Neutrophil (primary cell): Measurements from ENCODE around the gene CGNL1.

Experiments used
- H3K27ac ChIP-seq: fragments of 200-600 bp; sonication (generic); 2 replicates; pipeline ENCODE4 v1.5.1; 2016; ENCODE audit warnings: mild to moderate bottlenecking, moderate library complexity
- H3K27me3 ChIP-seq: fragments of 200-600 bp; sonication (generic); 2 replicates; pipeline ENCODE4 v1.6.0; 2016; ENCODE audit warnings: mild to moderate bottlenecking
- H3K36me3 ChIP-seq: fragments of 200-600 bp; sonication (generic); 2 replicates; pipeline ENCODE4 v1.5.1; 2017
- H3K4me1 ChIP-seq, 2 experiments: fragments of 200-600 bp in 1 of 2; sonication (generic) in 1 of 2; 1 replicate in 1 of 2; 2 replicates in 1 of 2; pipeline versions ENCODE4 v1.5.1 to v1.6.1; 2013 to 2016; ENCODE audit warnings: low read depth in 1 of 2, low read length in 1 of 2, mild to moderate bottlenecking in 1 of 2, moderate library complexity in 1 of 2; ENCODE audit not compliant: control insufficient read depth in 1 of 2, insufficient read depth in 1 of 2
- H3K4me3 ChIP-seq, 2 experiments: fragments of 200-600 bp in 1 of 2; sonication (generic) in 1 of 2; 1 replicate in 1 of 2; 2 replicates in 1 of 2; pipeline ENCODE4 v1.5.1; 2013 to 2016; ENCODE audit warnings: low read depth in 1 of 2, low read length in 1 of 2, mild to moderate bottlenecking in 1 of 2, moderate library complexity in 1 of 2
- H3K9me3 ChIP-seq: fragments of 200-600 bp; sonication (generic); 2 replicates; pipeline ENCODE4 v1.5.1; 2016
- TF ChIP-seq, protein P1 (sequence below): fragments of 200-600 bp; sonication (generic); IDR thresholded peaks from 2 replicates; pipeline ENCODE4 v1.5.1; 2016; ENCODE audit warnings: antibody characterized with exemption

CGNL1 gene

DNA sequence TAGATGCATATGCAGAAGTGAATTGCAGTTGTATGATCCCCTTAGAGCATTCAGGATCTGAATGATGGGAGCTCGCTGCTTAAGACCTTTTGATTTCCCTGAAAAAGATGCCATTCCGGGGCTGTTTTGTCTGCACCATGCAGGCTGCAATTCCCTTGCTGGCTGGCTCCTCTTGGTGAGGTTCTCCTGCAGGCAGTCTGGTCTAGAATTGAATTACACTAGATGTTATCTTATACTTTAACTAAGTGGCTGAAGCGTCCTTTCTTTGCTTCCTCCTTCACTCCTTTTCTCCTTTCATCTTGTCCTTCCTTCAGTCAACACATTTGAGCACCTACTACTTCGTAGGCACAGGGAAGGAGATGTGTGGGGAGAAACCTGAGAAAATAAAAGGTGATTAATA is 196.8 kb downstream of the CGNL1 start:
- Histone ChIP-seq H3K4me3 (no peak overlapping the region), H3K27me3 (no peaks in the 10 kb centered on the region), H3K4me1 (no peaks in the 10 kb centered on the region), H3K27ac (no peak overlapping the region), H3K9me3 (no peaks in the 10 kb centered on the region), H3K36me3 (no peaks in the 10 kb centered on the region)
- TF ChIP-seq, protein P1, sequence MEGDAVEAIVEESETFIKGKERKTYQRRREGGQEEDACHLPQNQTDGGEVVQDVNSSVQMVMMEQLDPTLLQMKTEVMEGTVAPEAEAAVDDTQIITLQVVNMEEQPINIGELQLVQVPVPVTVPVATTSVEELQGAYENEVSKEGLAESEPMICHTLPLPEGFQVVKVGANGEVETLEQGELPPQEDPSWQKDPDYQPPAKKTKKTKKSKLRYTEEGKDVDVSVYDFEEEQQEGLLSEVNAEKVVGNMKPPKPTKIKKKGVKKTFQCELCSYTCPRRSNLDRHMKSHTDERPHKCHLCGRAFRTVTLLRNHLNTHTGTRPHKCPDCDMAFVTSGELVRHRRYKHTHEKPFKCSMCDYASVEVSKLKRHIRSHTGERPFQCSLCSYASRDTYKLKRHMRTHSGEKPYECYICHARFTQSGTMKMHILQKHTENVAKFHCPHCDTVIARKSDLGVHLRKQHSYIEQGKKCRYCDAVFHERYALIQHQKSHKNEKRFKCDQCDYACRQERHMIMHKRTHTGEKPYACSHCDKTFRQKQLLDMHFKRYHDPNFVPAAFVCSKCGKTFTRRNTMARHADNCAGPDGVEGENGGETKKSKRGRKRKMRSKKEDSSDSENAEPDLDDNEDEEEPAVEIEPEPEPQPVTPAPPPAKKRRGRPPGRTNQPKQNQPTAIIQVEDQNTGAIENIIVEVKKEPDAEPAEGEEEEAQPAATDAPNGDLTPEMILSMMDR = no peak

DNA sequence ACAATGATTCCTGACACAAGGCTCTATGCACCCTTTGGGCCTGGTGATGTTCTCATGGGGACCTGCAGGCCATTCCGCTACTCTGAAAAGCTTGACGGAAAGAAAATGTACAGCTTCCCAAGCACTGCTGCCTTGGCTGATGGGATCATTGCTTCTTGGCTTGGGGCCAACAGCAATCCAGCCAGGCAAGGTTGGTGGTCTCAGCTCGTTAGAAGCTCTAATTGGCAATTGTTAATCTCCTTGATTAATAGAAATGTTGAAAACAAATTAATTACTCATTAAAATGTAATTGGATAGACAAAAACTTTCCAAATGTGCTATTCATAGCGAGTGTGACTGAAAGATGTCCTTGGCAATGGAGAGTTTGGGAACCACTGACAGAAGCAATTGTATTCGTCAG is 199.1 kb downstream of the CGNL1 start:
- Histone ChIP-seq H3K27me3 (peaks cover 13% of the 10 kb centered on the region), H3K4me3 (no peak overlapping the region), H3K4me1 (no peaks in the 10 kb centered on the region), H3K36me3 (no peaks in the 10 kb centered on the region), H3K9me3 (no peaks in the 10 kb centered on the region), H3K27ac (no peak overlapping the region)
- TF ChIP-seq, protein P1 = no peak

DNA sequence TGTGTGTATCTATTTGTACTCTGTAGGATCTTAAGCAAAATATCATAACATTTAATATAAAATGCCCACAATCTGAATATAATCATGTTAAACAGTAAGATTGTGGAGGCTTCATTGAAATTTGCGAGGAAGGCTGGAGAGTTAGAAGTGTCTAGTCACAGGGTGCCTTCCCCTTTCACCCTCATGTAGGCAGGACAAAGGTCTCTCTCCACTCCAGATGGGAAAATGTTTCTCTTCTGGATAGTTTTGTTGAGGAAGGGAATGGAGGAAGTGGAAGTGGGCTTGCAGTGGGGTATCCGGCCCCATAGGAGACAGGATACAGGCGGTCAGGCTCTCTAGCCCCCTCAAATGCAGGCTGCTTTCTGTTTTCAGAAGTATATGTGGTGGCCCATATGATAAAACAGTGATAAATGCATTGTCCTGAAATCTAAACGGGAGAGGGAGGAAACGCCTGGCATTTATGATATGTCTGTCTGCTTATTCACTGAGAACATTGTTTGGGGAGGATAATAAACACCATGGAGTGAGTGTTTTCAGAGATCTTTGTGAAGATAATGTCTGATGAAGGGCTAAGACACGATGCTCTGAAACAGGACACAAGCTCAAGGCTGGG is 202.1 kb downstream of the CGNL1 start:
- H3K4me3 ChIP-seq = no peak overlapping the region
- H3K27me3 ChIP-seq = peaks cover 16% of the 10 kb centered on the region
- TF ChIP-seq, protein P1 = no peak
- H3K36me3 ChIP-seq = no peaks in the 10 kb centered on the region
- no peaks in the 10 kb centered on the region for H3K4me1 ChIP-seq
- H3K9me3 ChIP-seq = no peaks in the 10 kb centered on the region
- H3K27ac ChIP-seq = no peak overlapping the region

DNA sequence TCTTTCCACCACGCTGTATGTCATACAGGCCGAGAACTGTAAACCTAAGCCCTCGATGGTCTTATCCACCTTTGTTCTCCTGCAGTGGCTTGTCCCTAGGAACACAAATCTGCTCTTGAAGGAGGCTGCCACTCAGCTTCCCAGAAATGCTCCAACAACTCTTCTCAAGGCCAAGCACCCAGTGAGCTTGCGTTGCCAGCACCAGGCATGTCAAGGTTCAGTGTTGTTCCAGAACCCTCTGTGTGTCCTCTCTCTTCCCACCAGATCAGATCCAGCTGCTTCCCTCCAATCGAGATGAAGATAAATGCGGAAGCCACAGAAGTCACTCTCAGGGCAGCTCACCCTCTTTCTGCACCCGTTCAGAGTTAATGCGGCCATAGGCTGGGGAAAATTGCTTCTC is 204.1 kb downstream of the CGNL1 start:
- H3K27ac ChIP-seq = no peak overlapping the region
- no peaks in the 10 kb centered on the region for H3K4me1 ChIP-seq
- TF ChIP-seq, protein P1 = no peak
- peaks cover 16% of the 10 kb centered on the region for H3K27me3 ChIP-seq
- no peak overlapping the region for H3K4me3 ChIP-seq
- no peaks in the 10 kb centered on the region for H3K9me3 ChIP-seq
- H3K36me3 ChIP-seq = no peaks in the 10 kb centered on the region

DNA sequence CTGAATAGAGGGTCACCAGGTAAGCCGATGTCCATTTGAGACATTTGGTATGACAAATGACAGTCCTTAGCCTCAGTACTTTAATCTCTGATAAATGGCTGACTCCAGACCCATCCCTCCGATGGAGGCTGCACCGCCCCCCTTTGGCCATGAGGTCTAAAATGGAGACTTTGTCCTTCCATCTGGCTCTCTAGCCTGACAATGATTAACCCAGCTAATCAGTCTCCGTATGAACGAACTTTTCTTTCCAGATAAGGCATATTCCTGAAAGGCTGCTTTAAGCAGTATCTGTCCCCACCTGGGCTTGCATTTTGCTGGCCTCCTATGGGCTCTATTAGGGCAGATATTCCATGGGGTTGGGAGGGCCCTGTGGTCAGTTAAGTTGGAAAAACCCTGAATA is 204.6 kb downstream of the CGNL1 start:
- Histone ChIP-seq H3K27me3 (peaks cover 16% of the 10 kb centered on the region), H3K4me1 (no peaks in the 10 kb centered on the region), H3K36me3 (no peaks in the 10 kb centered on the region), H3K9me3 (no peaks in the 10 kb centered on the region), H3K27ac (no peak overlapping the region), H3K4me3 (no peak overlapping the region)
- TF ChIP-seq, protein P1 = no peak

DNA sequence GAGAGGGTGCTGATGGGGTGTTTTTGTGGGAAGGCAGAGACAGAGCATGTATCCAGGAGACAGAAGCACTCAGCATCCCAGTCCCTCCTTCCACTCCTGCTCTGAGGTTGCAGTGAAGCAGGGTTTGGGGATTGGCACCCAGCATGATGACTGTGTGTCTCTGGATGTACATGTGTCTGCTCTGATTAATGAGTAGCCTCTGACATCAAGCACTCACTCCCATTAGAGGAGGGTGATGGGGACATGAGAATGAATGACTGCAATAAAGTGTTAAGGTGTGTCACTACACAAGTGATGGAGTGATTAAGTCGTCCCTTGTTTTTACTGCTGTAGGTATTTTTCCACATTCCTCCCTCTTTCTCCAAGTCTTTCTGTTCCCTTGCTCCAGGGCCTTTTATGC is 205.8 kb downstream of the CGNL1 start:
- TF ChIP-seq, protein P1 = no peak
- peaks cover 16% of the 10 kb centered on the region for H3K27me3 ChIP-seq
- no peaks in the 10 kb centered on the region for H3K9me3 ChIP-seq
- no peak overlapping the region for H3K4me3 ChIP-seq
- H3K4me1 ChIP-seq = no peaks in the 10 kb centered on the region
- H3K27ac ChIP-seq = no peak overlapping the region
- H3K36me3 ChIP-seq = no peaks in the 10 kb centered on the region
